HEK293 (cell line): Measurements from ENCODE around the gene DNAAF8.

ENCODE experiments used
- CTCF ChIA-PET: fragments of 350-600 bp; formaldehyde crosslinking; extraction: SDS; loops from one replicate; lab custom pipeline; 2021; ENCODE audit warnings: antibody characterized with exemption; lab: Yijun Ruan, JAX
- POLR2A ChIA-PET: fragments of 300-600 bp; formaldehyde crosslinking; extraction: SDS; loops from one replicate; lab custom pipeline; 2020; ENCODE audit warnings: antibody characterized with exemption, inconsistent platforms; lab: Yijun Ruan, JAX
- H3K27ac ChIP-seq: fragments of 200-500 bp; sonication (Bioruptor generic); 2 replicates; pipeline ENCODE4 v1.5.1; 2014; ENCODE audit warnings: low read depth, low read length, control low read depth, inconsistent platforms; ENCODE audit errors: extremely low read depth
- H3K36me3 ChIP-seq, 2 experiments: fragments of 200-500 bp in 1 of 2; sonication (Bioruptor generic) in 1 of 2; 1 replicate in 1 of 2; 2 replicates in 1 of 2; pipeline ENCODE4 v1.5.1; 2014 to 2017; ENCODE audit warnings: inconsistent platforms in 2 of 2, low read length in 2 of 2; ENCODE audit not compliant: control insufficient read depth in 2 of 2, insufficient read depth in 1 of 2
- H3K4me1 ChIP-seq: fragments of 200-500 bp; sonication (Bioruptor generic); 2 replicates; pipeline ENCODE4 v1.5.1; 2014; ENCODE audit warnings: mild to moderate bottlenecking, low read length, inconsistent platforms; ENCODE audit not compliant: control insufficient read depth, insufficient read depth
- H3K4me3 ChIP-seq: 2 replicates; pipeline ENCODE4 v1.5.1; 2011; ENCODE audit warnings: low read depth, mild to moderate bottlenecking, control low read depth, low read length, moderate library complexity
- H3K9me3 ChIP-seq: fragments of 200-500 bp; sonication (Bioruptor generic); 2 replicates; pipeline ENCODE4 v1.5.1; 2014; ENCODE audit warnings: low read depth, low read length, inconsistent platforms; ENCODE audit not compliant: control insufficient read depth, insufficient read depth
- PRDM1 ChIP-seq: fragments of 450-650 bp; formaldehyde crosslinking; IDR thresholded peaks from 2 replicates; pipeline ENCODE4; 2016; ENCODE audit warnings: missing biosample characterization, missing genetic modification characterization
- PRDM10 ChIP-seq: fragments of 450-650 bp; formaldehyde crosslinking; IDR thresholded peaks from 2 replicates; pipeline ENCODE4 v1.5.1; 2016; ENCODE audit warnings: missing biosample characterization, missing genetic modification characterization
- RBAK ChIP-seq: fragments of 450-650 bp; formaldehyde crosslinking; IDR thresholded peaks from 2 replicates; pipeline ENCODE4 v1.5.1; 2016; ENCODE audit warnings: missing biosample characterization, missing genetic modification characterization
- SCRT1 ChIP-seq: fragments of 450-650 bp; formaldehyde crosslinking; IDR thresholded peaks from 2 replicates; pipeline ENCODE4 v1.5.1; 2016; ENCODE audit warnings: missing biosample characterization, missing genetic modification characterization, borderline replicate concordance
- SCRT2 ChIP-seq: fragments of 450-650 bp; formaldehyde crosslinking; IDR thresholded peaks from 2 replicates; pipeline ENCODE4 v1.5.1; 2016; ENCODE audit warnings: missing biosample characterization, missing genetic modification characterization
- ZBTB20 ChIP-seq: fragments of 450-650 bp; formaldehyde crosslinking; IDR thresholded peaks from 2 replicates; pipeline ENCODE4 v1.5.1; 2016; ENCODE audit warnings: missing biosample characterization, missing genetic modification characterization
- ZBTB48 ChIP-seq: fragments of 450-650 bp; formaldehyde crosslinking; IDR thresholded peaks from 2 replicates; pipeline ENCODE4 v1.5.1; 2016; ENCODE audit warnings: missing biosample characterization, missing genetic modification characterization
- ZBTB8A ChIP-seq: fragments of 450-650 bp; formaldehyde crosslinking; IDR thresholded peaks from 2 replicates; pipeline ENCODE4 v1.5.1; 2016; ENCODE audit warnings: missing biosample characterization, missing genetic modification characterization
- ZNF18 ChIP-seq: fragments of 450-650 bp; formaldehyde crosslinking; IDR thresholded peaks from 2 replicates; pipeline ENCODE4 v1.5.1; 2016; ENCODE audit warnings: missing biosample characterization, missing genetic modification characterization
- ZNF223 ChIP-seq: fragments of 450-650 bp; formaldehyde crosslinking; IDR thresholded peaks from 2 replicates; pipeline ENCODE4 v1.5.1; 2016; ENCODE audit warnings: missing biosample characterization, missing genetic modification characterization
- ZNF510 ChIP-seq: fragments of 450-650 bp; formaldehyde crosslinking; IDR thresholded peaks from 2 replicates; pipeline ENCODE4 v1.5.1; 2018; ENCODE audit warnings: mild to moderate bottlenecking, missing genetic modification characterization, missing biosample characterization; ENCODE audit not compliant: insufficient replicate concordance
- ZNF548 ChIP-seq: fragments of 450-650 bp; formaldehyde crosslinking; IDR thresholded peaks from 2 replicates; pipeline ENCODE4 v1.5.1; 2016; ENCODE audit warnings: missing biosample characterization, missing genetic modification characterization
- ZNF580 ChIP-seq: fragments of 450-650 bp; formaldehyde crosslinking; IDR thresholded peaks from 2 replicates; pipeline ENCODE4 v1.5.1; 2016; ENCODE audit warnings: missing biosample characterization, missing genetic modification characterization
- ZNF624 ChIP-seq: fragments of 450-650 bp; formaldehyde crosslinking; IDR thresholded peaks from 2 replicates; pipeline ENCODE4 v1.5.1; 2017; ENCODE audit warnings: missing biosample characterization, missing genetic modification characterization
- ZNF792 ChIP-seq: fragments of 450-650 bp; formaldehyde crosslinking; IDR thresholded peaks from 2 replicates; pipeline ENCODE4 v1.5.1; 2016; ENCODE audit warnings: missing biosample characterization, missing genetic modification characterization
- ZXDB ChIP-seq: fragments of 450-650 bp; formaldehyde crosslinking; IDR thresholded peaks from 2 replicates; pipeline ENCODE4 v1.5.1; 2016; ENCODE audit warnings: missing biosample characterization, missing genetic modification characterization
- TF ChIP-seq, protein P1 (sequence below): fragments of 450-650 bp; formaldehyde crosslinking; conservative IDR thresholded peaks from 2 replicates; pipeline ENCODE4 v1.5.1; 2016; ENCODE audit warnings: low read depth, missing biosample characterization, missing genetic modification characterization
- TF ChIP-seq, protein P2 (sequence below): fragments of 450-650 bp; formaldehyde crosslinking; IDR thresholded peaks from 2 replicates; pipeline ENCODE4 v1.5.1; 2017; ENCODE audit warnings: missing biosample characterization, missing genetic modification characterization

DNAAF8 gene

DNA sequence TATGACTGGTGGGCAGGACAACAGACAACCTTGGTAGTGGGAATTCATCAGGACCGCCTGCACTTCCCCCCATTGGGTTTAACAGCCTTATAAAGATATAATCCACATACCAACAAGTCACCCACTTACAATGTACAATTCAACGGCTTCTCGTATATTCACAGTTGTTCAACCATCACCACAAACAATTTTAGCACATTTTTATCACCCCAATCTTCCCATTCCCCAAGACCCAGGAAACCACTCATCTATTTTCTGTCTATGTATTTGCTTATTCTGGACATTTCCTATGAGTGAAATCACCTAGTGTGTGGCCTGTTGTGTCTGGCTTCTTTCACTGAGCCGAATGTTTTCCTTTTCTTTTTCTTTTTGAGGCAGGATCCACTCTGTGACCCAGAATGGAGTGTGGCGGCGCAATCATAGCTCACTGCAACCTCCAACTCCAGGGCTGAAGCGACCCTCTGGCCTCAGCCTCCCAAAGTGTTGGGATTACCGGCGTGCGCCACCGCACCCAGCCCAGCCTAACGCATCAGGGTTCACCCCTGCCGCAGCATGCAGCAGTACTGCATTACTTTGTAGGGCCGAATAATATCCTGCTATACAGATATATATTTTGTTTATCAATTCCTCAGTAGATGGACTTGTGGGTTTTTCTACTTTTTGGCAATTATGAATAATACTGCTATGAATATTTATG, 11.1 kb upstream of the DNAAF8 start:
- TF ChIP-seq ZNF18 (tag by site-specific recombination) = no peak
- TF ChIP-seq, all 188 proteins: peak for 0
- Histone ChIP-seq H3K4me3 (no peak overlapping the region), H3K9me3 (no peaks in the 10 kb centered on the region), H3K4me1 (no peaks in the 10 kb centered on the region), H3K36me3 (peaks cover 11 to 49% of the 10 kb centered on the region in 2 experiments; a peak in 2 of 3 replicates), H3K27ac (no peak overlapping the region)
- CTCF ChIA-PET = interaction anchor here (0.6 to 0.7 kb wide), 2 partner anchors 67 to 211 kb away, joined by 3 read pairs; no protein-coding TSS in a partner anchor
- POLR2A ChIA-PET = no interaction called here

DNA sequence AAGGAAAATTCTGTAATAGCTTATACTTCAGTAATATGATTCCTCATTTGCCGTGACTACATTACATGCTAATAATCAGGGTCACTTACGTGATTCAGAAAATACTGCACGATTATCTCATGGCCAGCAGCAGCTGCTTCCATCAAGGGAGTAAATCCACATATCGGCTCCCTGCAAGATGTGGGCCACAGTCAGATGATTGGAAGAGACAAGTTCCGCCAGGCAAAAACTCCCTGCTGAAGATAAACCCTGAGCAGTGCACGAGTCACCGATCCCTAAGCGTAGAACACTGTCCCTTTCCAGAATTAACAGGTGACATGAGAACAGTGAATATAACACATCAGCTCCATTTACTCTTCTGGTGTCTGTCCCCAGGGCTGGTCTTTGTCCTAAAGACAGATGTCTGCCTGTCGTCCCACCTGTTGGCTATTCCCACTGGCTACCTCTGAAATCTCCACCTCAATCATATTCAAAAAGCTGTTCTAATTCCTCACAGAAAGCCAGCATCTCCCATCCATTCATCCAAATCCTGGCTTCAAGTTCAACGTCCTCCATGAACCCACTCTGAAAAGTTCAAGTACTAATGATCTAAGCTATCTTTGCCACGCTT, 9.6 kb upstream of the DNAAF8 start:
- Histone ChIP-seq H3K36me3 (peaks cover 14 to 52% of the 10 kb centered on the region in 2 experiments; a peak in 2 of 3 replicates), H3K4me1 (no peaks in the 10 kb centered on the region), H3K27ac (no peak overlapping the region), H3K9me3 (no peaks in the 10 kb centered on the region), H3K4me3 (no peak overlapping the region)
- POLR2A ChIA-PET = no interaction called here
- CTCF ChIA-PET = interaction anchor here (1.0 kb wide), 1 partner anchor 15 kb away, joined by 4 read pairs; no protein-coding TSS in a partner anchor
- TF ChIP-seq ZXDB = no peak
- TF ChIP-seq, protein P1, sequence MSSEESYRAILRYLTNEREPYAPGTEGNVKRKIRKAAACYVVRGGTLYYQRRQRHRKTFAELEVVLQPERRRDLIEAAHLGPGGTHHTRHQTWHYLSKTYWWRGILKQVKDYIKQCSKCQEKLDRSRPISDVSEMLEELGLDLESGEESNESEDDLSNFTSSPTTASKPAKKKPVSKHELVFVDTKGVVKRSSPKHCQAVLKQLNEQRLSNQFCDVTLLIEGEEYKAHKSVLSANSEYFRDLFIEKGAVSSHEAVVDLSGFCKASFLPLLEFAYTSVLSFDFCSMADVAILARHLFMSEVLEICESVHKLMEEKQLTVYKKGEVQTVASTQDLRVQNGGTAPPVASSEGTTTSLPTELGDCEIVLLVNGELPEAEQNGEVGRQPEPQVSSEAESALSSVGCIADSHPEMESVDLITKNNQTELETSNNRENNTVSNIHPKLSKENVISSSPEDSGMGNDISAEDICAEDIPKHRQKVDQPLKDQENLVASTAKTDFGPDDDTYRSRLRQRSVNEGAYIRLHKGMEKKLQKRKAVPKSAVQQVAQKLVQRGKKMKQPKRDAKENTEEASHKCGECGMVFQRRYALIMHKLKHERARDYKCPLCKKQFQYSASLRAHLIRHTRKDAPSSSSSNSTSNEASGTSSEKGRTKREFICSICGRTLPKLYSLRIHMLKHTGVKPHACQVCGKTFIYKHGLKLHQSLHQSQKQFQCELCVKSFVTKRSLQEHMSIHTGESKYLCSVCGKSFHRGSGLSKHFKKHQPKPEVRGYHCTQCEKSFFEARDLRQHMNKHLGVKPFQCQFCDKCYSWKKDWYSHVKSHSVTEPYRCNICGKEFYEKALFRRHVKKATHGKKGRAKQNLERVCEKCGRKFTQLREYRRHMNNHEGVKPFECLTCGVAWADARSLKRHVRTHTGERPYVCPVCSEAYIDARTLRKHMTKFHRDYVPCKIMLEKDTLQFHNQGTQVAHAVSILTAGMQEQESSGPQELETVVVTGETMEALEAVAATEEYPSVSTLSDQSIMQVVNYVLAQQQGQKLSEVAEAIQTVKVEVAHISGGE (tag by site-specific recombination) = no peak
- no peak for TF ChIP-seq ZNF624
- TF ChIP-seq ZBTB48 (tag by site-specific recombination) = peak; percentile 47; the same call in 1 of the 2 replicates
- peak; percentile 69 for TF ChIP-seq SCRT2
- TF ChIP-seq SCRT1 (tag by site-specific recombination) = peak; percentile 54; the same call in 1 of the 2 replicates
- no peak for TF ChIP-seq RBAK (tag by site-specific recombination)
- TF ChIP-seq PRDM10 (tag by site-specific recombination) = no peak

GRCh38 chr16:4726616-4727015, 7.7 kb upstream of the DNAAF8 start:
- ChIA-PET POLR2A (no interaction called here), CTCF (no interaction called here)
- Histone ChIP-seq H3K9me3 (no peaks in the 10 kb centered on the region), H3K4me1 (no peaks in the 10 kb centered on the region), H3K27ac (no peak overlapping the region), H3K4me3 (no peak overlapping the region), H3K36me3 (peaks cover 14 to 67% of the 10 kb centered on the region in 2 experiments; a peak in 2 of 3 replicates)
- no peak for TF ChIP-seq ZBTB20
- no peak for TF ChIP-seq SCRT2
- TF ChIP-seq PRDM1 = no peak
- no peak for TF ChIP-seq ZBTB8A (tag by site-specific recombination)
- no peak for TF ChIP-seq ZNF580 (tag by site-specific recombination)
- TF ChIP-seq SCRT1 (tag by site-specific recombination) = no peak
- no peak for TF ChIP-seq ZNF792 (tag by site-specific recombination)
- TF ChIP-seq ZNF223 = no peak
- no peak for TF ChIP-seq ZNF548 (tag by site-specific recombination)
- TF ChIP-seq, protein P2, sequence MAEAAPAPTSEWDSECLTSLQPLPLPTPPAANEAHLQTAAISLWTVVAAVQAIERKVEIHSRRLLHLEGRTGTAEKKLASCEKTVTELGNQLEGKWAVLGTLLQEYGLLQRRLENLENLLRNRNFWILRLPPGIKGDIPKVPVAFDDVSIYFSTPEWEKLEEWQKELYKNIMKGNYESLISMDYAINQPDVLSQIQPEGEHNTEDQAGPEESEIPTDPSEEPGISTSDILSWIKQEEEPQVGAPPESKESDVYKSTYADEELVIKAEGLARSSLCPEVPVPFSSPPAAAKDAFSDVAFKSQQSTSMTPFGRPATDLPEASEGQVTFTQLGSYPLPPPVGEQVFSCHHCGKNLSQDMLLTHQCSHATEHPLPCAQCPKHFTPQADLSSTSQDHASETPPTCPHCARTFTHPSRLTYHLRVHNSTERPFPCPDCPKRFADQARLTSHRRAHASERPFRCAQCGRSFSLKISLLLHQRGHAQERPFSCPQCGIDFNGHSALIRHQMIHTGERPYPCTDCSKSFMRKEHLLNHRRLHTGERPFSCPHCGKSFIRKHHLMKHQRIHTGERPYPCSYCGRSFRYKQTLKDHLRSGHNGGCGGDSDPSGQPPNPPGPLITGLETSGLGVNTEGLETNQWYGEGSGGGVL (tag by site-specific recombination) = no peak
- TF ChIP-seq ZNF510 = no peak
